ENCODE results near the gene SUSD2.

Gene SUSD2

GRCh38 chr22:24140357-24140756, 40.9 kb upstream of the SUSD2 start:
- no peak for TF ChIP-seq CTCF (IDR thresholded peaks at IDR 0.05; ENCODE audit: low read depth, low read length, missing control alignments)
- DNase-seq (ENCODE audit: low read depth) = no peak
- H3K4me3 ChIP-seq (ENCODE audit: low read depth, low read length) = no peak overlapping the region

GRCh38 chr22:24141586-24141985, 39.7 kb upstream of the SUSD2 start:
- TF ChIP-seq CTCF (IDR thresholded peaks at IDR 0.05; ENCODE audit: low read depth, low read length, missing control alignments) = no peak
- H3K4me3 ChIP-seq (ENCODE audit: low read depth, low read length) = no peak overlapping the region
- DNase-seq (ENCODE audit: low read depth) = no peak

- DNase-seq (ENCODE audit: low read depth) = no peak
- H3K4me3 ChIP-seq (ENCODE audit: low read depth, low read length) = no peak overlapping the region
- no peak for TF ChIP-seq CTCF (IDR thresholded peaks at IDR 0.05; ENCODE audit: low read depth, low read length, missing control alignments)
Measured at GRCh38 chr22:24142241-24142640, 39.0 kb upstream of the SUSD2 start.

- no peak for DNase-seq (ENCODE audit: low read depth)
- H3K4me3 ChIP-seq (ENCODE audit: low read depth, low read length) = no peak overlapping the region
- no peak for TF ChIP-seq CTCF (IDR thresholded peaks at IDR 0.05; ENCODE audit: low read depth, low read length, missing control alignments)
Measured at GRCh38 chr22:24142831-24143230, 38.5 kb upstream of the SUSD2 start.

GRCh38 chr22:24144056-24144777, 37.1 kb upstream of the SUSD2 start:
- H3K4me3 ChIP-seq (ENCODE audit: low read depth, low read length) = no peak overlapping the region
- no peak for DNase-seq (ENCODE audit: low read depth)
- no peak for TF ChIP-seq CTCF (IDR thresholded peaks at IDR 0.05; ENCODE audit: low read depth, low read length, missing control alignments)

- H3K4me3 ChIP-seq (ENCODE audit: low read depth, low read length) = no peak overlapping the region
- TF ChIP-seq CTCF (IDR thresholded peaks at IDR 0.05; ENCODE audit: low read depth, low read length, missing control alignments) = no peak
- no peak for DNase-seq (ENCODE audit: low read depth)
Measured at GRCh38 chr22:24144778-24145085, 36.6 kb upstream of the SUSD2 start.

GRCh38 chr22:24145446-24146193, 35.7 kb upstream of the SUSD2 start:
- TF ChIP-seq CTCF (IDR thresholded peaks at IDR 0.05; ENCODE audit: low read depth, low read length, missing control alignments) = no peak
- no peak overlapping the region for H3K4me3 ChIP-seq (ENCODE audit: low read depth, low read length)
- DNase-seq (ENCODE audit: low read depth) = no peak
